Hepatocyte (in vitro differentiated cells): ENCODE results near the gene PRDX3. TPM values are rescaled to one million over a fixed set of nuclear protein-coding genes. Genes with fewer than 3 reads are reported as not detected.

Experiments
- DNase-seq: peaks from one replicate; pipeline ENCODE4 v3.0.0-alpha.2; 2016; ENCODE audit warnings: low spot score
- H2AFZ ChIP-seq: fragments of 200-600 bp; sonication (generic); 2 replicates; pipeline ENCODE4 v1.6.0; 2016; ENCODE audit warnings: antibody characterized with exemption, mild to moderate bottlenecking
- H3K27ac ChIP-seq: fragments of 200-600 bp; sonication (generic); 2 replicates; pipeline ENCODE4 v1.5.1; 2016; ENCODE audit warnings: mild to moderate bottlenecking
- H3K27me3 ChIP-seq: fragments of 200-600 bp; sonication (generic); 2 replicates; pipeline ENCODE4 v1.6.1; 2016
- H3K36me3 ChIP-seq: fragments of 200-600 bp; sonication (generic); replicated peaks from 2 replicates; pipeline ENCODE4 v1.5.1; 2016; ENCODE audit warnings: low read depth; ENCODE audit not compliant: insufficient read depth
- H3K4me1 ChIP-seq: fragments of 200-600 bp; sonication (generic); 2 replicates; pipeline ENCODE4 v1.5.1; 2016; ENCODE audit warnings: mild to moderate bottlenecking, moderate library complexity; ENCODE audit not compliant: insufficient read depth
- H3K4me2 ChIP-seq: fragments of 200-600 bp; sonication (generic); 2 replicates; pipeline ENCODE4 v1.6.0; 2016
- H3K4me3 ChIP-seq: fragments of 200-600 bp; sonication (generic); 2 replicates; pipeline ENCODE4 v1.5.1; 2016; ENCODE audit warnings: mild to moderate bottlenecking
- H3K79me2 ChIP-seq: fragments of 200-600 bp; sonication (generic); 2 replicates; pipeline ENCODE4 v1.6.0; 2017; ENCODE audit warnings: mild to moderate bottlenecking
- H3K9me2 ChIP-seq: fragments of 200-600 bp; sonication (generic); replicated peaks from 2 replicates; pipeline ENCODE4 v1.6.0; 2017; ENCODE audit warnings: mild to moderate bottlenecking; ENCODE audit not compliant: insufficient read depth
- H3K9me3 ChIP-seq: fragments of 200-600 bp; sonication (generic); 2 replicates; pipeline ENCODE4 v1.5.1; 2016; ENCODE audit warnings: low read depth, mild to moderate bottlenecking
- H4K20me1 ChIP-seq: fragments of 200-600 bp; sonication (generic); 2 replicates; pipeline ENCODE4 v1.6.0; 2016; ENCODE audit warnings: mild to moderate bottlenecking; ENCODE audit not compliant: insufficient read depth, poor library complexity, severe bottlenecking
- EZH2 ChIP-seq: fragments of 200-600 bp; sonication (generic); IDR thresholded peaks from 2 replicates; pipeline ENCODE4 v1.6.1; 2016; ENCODE audit warnings: antibody characterized with exemption, mild to moderate bottlenecking, borderline replicate concordance
- EZH2phosphoT487 ChIP-seq: fragments of 200-600 bp; sonication (generic); IDR thresholded peaks from one replicate; pipeline ENCODE4 v1.6.1; 2018; ENCODE audit warnings: antibody characterized with exemption, mild to moderate bottlenecking, low read depth, moderate library complexity; ENCODE audit not compliant: unreplicated experiment, severe bottlenecking
- WGBS: methylation state at CpG from one replicate; pipeline ENCODE4 v1.1.6; 2016; ENCODE audit warnings: low lambda C conversion rate; ENCODE audit errors: missing lambda C conversion rate; 5-methylcytosine and 5-hydroxymethylcytosine counted together
- polyA plus RNA-seq: library from polyadenylated mRNA; unstranded; fragments of >200 nt; fragmentation: Nextera tagmentation; extraction: Ambion mirVana; gene quantifications from 2 replicates; pipeline ENCODE4 v1.2.1, GENCODE V29; 2016
- small RNA-seq: library from RNA; depleted of rRNA; stranded (forward); fragments of <200 nt; gene quantifications from one replicate; pipeline ENCODE3, GENCODE V24; 2014
- total RNA-seq: library from RNA; depleted of rRNA; stranded (reverse); fragments of >200 nt; gene quantifications from 2 replicates; pipeline ENCODE4 v1.2.3, GENCODE V29; 2014
- TF ChIP-seq, protein P1 (sequence below): fragments of 200-600 bp; sonication (generic); IDR thresholded peaks from 2 replicates; pipeline ENCODE4 v1.5.1; 2016; ENCODE audit warnings: antibody characterized with exemption, mild to moderate bottlenecking; ENCODE audit not compliant: poor library complexity

The PRDX3 gene
- total and polyA plus RNA-seq, 2 experiments from 2014 or later = 294 to 333 TPM

DNA sequence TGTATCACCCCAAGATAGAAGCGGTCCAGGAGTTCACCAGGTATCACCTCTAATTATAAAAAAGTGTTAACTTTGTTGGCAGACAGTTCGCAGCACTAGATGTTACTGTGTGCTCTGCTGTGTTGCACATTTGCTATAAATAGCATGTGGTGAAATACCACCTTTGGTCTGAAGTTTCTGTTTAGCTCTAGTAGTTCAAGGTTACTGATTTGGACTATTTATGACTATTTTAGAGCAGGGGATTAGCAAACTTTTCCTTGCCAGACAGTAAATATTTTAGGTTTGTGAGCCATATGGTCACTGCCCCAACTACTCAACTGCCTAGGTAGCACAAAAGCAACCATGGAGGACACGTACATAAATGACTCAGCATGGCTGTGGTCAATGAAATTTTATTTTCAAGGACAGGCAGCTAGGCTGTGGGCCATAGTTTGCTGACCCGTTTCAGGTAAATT lies 58.2 kb downstream of the PRDX3 start:
- Histone ChIP-seq H3K27ac (peak overlapping the region; percentile 81), H3K27me3 (no peaks in the 10 kb centered on the region), H3K4me2 (peak overlapping the region; percentile 3), H3K79me2 (peaks cover 8% of the 10 kb centered on the region), H4K20me1 (no peaks in the 10 kb centered on the region), H3K9me2 (no peaks in the 10 kb centered on the region), H3K4me3 (no peak overlapping the region), H2AFZ (no peak overlapping the region), H3K4me1 (peaks cover 4% of the 10 kb centered on the region), H3K36me3 (no peaks in the 10 kb centered on the region), H3K9me3 (no peaks in the 10 kb centered on the region)
- TF ChIP-seq, protein P1, sequence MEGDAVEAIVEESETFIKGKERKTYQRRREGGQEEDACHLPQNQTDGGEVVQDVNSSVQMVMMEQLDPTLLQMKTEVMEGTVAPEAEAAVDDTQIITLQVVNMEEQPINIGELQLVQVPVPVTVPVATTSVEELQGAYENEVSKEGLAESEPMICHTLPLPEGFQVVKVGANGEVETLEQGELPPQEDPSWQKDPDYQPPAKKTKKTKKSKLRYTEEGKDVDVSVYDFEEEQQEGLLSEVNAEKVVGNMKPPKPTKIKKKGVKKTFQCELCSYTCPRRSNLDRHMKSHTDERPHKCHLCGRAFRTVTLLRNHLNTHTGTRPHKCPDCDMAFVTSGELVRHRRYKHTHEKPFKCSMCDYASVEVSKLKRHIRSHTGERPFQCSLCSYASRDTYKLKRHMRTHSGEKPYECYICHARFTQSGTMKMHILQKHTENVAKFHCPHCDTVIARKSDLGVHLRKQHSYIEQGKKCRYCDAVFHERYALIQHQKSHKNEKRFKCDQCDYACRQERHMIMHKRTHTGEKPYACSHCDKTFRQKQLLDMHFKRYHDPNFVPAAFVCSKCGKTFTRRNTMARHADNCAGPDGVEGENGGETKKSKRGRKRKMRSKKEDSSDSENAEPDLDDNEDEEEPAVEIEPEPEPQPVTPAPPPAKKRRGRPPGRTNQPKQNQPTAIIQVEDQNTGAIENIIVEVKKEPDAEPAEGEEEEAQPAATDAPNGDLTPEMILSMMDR = no peak
- DNase-seq = peak; percentile 54
- 73% methylated on average over 4 of the region's 4 CpGs for WGBS

DNA sequence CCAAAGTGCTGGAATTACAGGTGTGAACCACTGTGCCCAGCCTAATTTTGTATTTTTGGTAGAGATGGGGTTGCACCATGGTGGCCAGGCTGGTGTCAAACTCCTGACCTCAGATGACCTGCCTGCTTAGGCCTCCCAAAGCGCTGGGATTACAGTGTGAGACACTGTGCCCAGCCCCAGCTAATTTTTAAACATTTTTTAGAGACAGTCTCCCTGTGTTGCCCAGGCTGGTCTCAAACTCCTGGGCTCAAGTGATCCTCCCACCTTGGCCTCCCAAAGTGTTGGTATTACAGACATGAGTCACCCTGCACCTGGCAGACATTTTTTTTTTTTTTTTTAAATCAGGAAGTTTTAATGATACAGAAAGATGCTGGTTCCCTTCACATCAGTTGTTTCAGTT lies 59.2 kb downstream of the PRDX3 start:
- no peaks in the 10 kb centered on the region for H4K20me1 ChIP-seq
- peaks cover 6% of the 10 kb centered on the region for H3K4me1 ChIP-seq
- H3K79me2 ChIP-seq = peaks cover 8% of the 10 kb centered on the region
- no peak overlapping the region for H3K4me2 ChIP-seq
- H3K9me3 ChIP-seq = no peaks in the 10 kb centered on the region
- H3K4me3 ChIP-seq = no peak overlapping the region
- no peaks in the 10 kb centered on the region for H3K36me3 ChIP-seq
- DNase-seq = no peak
- no peaks in the 10 kb centered on the region for H3K9me2 ChIP-seq
- TF ChIP-seq EZH2phosphoT487 = no peak
- TF ChIP-seq, protein P1 = no peak
- TF ChIP-seq EZH2 = no peak
- no peak overlapping the region for H2AFZ ChIP-seq
- H3K27me3 ChIP-seq = no peaks in the 10 kb centered on the region
- H3K27ac ChIP-seq = peak overlapping the region; percentile 81
- WGBS = 100% methylated on average over 1 of the region's 1 CpG

- 95% methylated on average over 5 of the region's 5 CpGs for WGBS
These were observed 60.4 kb downstream of the PRDX3 start for GRCh38 chr10:119118231-119118630.

More at GRCh38 chr10:119118231-119118630, 60.4 kb downstream of the PRDX3 start:
- Histone ChIP-seq H3K9me3 (no peaks in the 10 kb centered on the region), H3K4me1 (peaks cover 15% of the 10 kb centered on the region), H3K9me2 (no peaks in the 10 kb centered on the region), H3K4me3 (no peak overlapping the region), H4K20me1 (no peaks in the 10 kb centered on the region), H2AFZ (no peak overlapping the region), H3K27ac (no peak overlapping the region), H3K4me2 (no peak overlapping the region), H3K79me2 (peaks cover 8% of the 10 kb centered on the region), H3K36me3 (no peaks in the 10 kb centered on the region), H3K27me3 (no peaks in the 10 kb centered on the region)
- TF ChIP-seq, protein P1 = no peak
- no peak for TF ChIP-seq EZH2phosphoT487
- no peak for TF ChIP-seq EZH2
- no peak for DNase-seq

Small RNAs within 50 kb of the gene (small RNA-seq; reads per million reads assigned to genes)
- gene RN7SL749P = not detected

Other genes starting within 250 kb of the PRDX3 start
- gene NANOS1, start 149.1 kb downstream of the PRDX3 start, total RNA-seq = 3.8 and 4.5 TPM in 2 replicates
- gene NANOS1, start 149.1 kb downstream of the PRDX3 start, polyA plus RNA-seq = 5.7 and 6.2 TPM in 2 replicates
- 93.7 and 97.2 TPM in 2 replicates for gene EIF3A, start 98.0 kb downstream of the PRDX3 start, total RNA-seq
- 53.2 and 56.6 TPM in 2 replicates for gene EIF3A, start 98.0 kb downstream of the PRDX3 start, polyA plus RNA-seq
- gene DENND10, start 74.7 kb downstream of the PRDX3 start, total RNA-seq = 94.7 and 106 TPM in 2 replicates
- gene DENND10, start 74.7 kb downstream of the PRDX3 start, polyA plus RNA-seq = 64.4 and 75.3 TPM in 2 replicates
- 22.8 and 27.2 TPM in 2 replicates for gene SFXN4, start 13.1 kb downstream of the PRDX3 start, total RNA-seq
- gene SFXN4, start 13.1 kb downstream of the PRDX3 start, polyA plus RNA-seq = 40.3 and 41.5 TPM in 2 replicates
- gene GRK5, start 28.8 kb upstream of the PRDX3 start, total RNA-seq = 19.9 and 20.5 TPM in 2 replicates
- 7.6 and 8.7 TPM in 2 replicates for gene GRK5, start 28.8 kb upstream of the PRDX3 start, polyA plus RNA-seq